GM18507 (cell line): ENCODE data around the gene NLK.
A peak's percentile ranks its signal among the peaks of the same experiment; 100 is the strongest.
"Not testable (repeated sequence)": the region's sequence is repeated elsewhere in the genome, so short reads cannot be mapped to it uniquely, and the experiment has no call there.

Source experiments
- DNase-seq: peaks from one replicate; pipeline ENCODE4 v3.0.0; 2011; ENCODE audit warnings: low read depth; ENCODE audit not compliant: insufficient read length; ENCODE audit errors: extremely low spot score
- FAIRE-seq: peaks from 2 replicates; lab custom pipeline; 2011; peaks lifted over from hg19 to GRCh38; lab: Jason Lieb, UNC

NLK gene

DNA sequence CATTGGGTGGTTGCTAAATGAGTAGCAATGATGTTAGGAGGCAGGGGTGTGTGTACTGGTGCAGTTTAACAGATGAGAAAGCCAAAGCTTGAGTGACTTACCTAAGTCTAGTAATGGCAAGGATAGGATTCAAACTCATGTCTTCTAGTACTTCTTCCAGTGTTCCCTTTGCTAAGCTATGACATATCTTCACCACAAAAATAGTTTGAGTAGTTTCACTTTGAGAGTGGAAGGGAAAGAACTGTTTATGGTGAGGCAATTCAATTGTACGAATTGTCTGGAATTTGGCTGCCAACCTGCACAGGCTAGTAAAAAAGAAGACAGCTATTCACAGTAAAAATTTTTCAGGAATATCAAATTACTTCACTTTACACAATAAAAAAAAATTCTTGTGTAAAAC lies 138.0 kb downstream of the NLK start:
- no peak for FAIRE-seq
- no peak for DNase-seq

- no peak for FAIRE-seq
Measured at GRCh38 chr17:28181568-28181967, 139.1 kb downstream of the NLK start.

GRCh38 chr17:28182559-28182958 lies 140.1 kb downstream of the NLK start:
- FAIRE-seq = no peak
- DNase-seq = no peak

More at GRCh38 chr17:28181568-28181967, 139.1 kb downstream of the NLK start:
- no peak for DNase-seq

DNA sequence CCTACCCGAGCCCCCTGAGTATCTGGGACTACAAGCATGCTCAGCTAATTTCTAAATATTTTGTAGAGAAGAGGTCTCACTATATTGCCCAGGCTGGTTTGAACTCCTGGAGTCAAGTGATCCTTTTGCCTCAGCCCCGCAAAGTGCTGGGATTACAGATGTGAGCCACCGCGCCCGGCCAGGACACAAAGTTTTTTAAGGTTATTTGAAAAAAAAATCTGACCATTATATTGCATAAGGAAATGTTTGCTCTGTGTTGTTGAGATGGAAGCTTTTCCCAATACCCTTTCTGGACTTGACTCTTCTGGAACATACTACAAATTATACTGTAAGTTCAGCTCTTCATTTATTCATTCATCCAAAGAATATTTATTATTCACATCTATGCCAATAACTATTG lies 143.2 kb downstream of the NLK start:
- DNase-seq = no peak
- no peak for FAIRE-seq

DNA sequence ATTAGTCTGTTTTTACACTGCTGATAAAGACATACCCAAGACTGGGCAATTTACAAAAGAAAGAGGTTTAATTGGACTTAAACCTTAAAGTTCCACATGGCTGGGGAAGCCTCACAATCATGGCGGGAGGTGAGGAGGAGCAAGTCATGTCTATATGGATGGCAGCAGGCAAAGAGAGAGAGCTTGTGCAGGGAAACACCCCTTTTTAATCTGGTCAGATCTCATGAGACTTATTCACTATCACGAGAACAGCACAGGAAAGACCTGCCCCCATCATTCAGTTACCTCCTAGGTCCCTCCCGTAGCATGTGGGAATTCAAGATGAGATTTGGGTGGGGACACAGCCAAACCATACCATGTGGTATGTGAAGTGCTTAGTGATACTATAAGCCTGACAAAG lies 144.0 kb downstream of the NLK start:
- not testable (repeated sequence) for DNase-seq, FAIRE-seq

GRCh38 chr17:28187931-28188330 lies 145.5 kb downstream of the NLK start:
- DNase-seq (no peak), FAIRE-seq (no peak)

- no peak for DNase-seq
- no peak for FAIRE-seq
Measured at GRCh38 chr17:28188841-28189263, 146.4 kb downstream of the NLK start.

DNA sequence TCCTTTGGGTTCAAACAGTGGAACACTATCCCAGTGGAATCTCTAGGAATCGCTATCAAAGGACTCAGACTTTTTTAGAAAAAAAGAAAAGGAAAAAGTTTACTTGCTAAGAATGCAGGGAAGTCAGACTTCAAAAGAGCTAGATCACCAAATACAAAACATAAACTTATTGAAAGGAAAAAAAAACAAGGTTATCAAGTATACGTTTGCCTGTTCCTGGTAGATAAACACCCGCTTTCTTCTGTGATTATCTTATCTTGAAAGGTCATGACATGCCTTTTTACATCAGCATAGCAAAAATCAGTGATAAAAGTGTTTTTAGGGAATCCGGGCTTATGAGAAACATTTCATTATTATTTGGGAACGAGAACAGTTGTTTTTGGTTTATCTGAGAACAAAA lies 147.2 kb downstream of the NLK start:
- DNase-seq = no peak
- FAIRE-seq = no peak

DNA sequence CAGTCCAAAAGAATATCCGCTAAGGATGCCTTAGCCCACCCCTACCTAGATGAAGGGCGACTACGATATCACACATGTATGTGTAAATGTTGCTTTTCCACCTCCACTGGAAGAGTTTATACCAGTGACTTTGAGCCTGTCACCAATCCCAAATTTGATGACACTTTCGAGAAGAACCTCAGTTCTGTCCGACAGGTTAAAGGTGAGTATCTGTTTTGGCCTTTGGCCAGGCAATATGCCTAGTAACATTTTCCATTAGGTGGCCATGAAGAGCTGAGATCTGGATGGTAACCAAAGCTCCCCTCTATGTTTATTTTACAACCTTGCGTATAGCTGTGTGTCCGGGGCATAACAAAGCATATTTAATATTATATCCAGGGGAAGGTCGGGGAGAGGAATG lies 148.5 kb downstream of the NLK start:
- DNase-seq (no peak), FAIRE-seq (no peak)

GRCh38 chr17:28193241-28193640 lies 150.8 kb downstream of the NLK start:
- no peak for DNase-seq
- FAIRE-seq = no peak

GRCh38 chr17:28194382-28194781 lies 151.9 kb downstream of the NLK start:
- DNase-seq (no peak), FAIRE-seq (no peak)

- FAIRE-seq = no peak
- no peak for DNase-seq
Measured at GRCh38 chr17:28196636-28197035, 154.2 kb downstream of the NLK start.

DNA sequence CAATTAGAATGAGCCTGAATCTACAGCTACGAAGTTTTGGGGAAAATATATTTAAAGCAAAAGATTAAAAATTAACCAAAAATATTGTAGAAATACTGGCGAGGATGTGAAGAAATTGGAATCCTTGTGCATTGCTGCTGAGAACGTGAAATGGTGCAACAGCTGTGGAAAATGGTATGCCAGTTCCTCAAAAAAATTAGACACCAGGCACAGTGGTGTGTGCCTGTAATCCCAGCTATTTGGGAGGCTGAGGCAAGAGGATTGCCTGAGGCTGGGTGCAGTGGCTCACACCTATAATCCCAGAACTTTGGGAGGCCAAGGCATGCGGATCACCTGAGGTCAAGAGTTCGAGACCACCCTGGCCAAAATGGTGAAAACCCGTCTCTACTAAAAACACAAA lies 156.6 kb downstream of the NLK start:
- DNase-seq (no peak), FAIRE-seq (no peak)

DNA sequence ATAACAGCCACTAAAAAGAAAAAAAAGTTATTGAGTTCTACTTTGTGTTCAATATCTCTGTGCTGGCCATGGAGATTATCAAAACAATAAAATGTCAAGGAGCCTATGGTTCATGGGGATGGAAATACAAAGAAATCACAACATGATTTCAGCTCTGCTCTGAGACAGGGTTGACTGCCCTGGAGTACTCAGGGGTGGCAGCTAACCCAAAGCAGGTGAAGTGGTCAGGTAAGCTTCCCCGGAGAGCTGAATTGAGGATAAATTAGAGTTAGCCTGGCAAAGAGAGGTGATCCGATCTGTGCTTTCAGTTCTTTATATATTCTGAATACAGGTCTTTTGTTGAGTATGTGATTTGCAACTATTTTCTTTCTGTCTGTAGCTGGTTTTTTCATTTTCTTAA lies 157.3 kb downstream of the NLK start:
- DNase-seq = no peak
- FAIRE-seq = no peak

DNA sequence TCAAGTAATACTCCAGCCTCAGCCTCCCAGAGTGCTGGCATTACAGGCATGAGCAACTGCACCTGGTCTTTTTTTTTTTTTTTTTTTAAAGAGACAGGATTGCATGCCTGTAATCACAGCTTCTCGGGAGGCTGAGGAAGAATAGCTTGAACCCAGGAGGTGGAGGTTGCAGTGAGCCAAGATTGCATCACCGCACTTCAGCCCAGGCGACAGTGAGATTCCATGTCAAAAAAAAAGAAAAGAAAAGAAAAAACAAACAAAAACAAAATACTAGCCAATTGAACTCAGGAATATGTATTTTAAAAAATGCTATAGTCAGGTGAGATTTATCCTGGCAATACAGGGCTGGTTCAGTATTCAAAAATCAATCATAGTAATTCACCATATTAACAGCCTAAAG lies 158.8 kb downstream of the NLK start:
- no peak for DNase-seq
- FAIRE-seq = no peak

GRCh38 chr17:28204244-28204643 lies 161.8 kb downstream of the NLK start:
- FAIRE-seq = no peak

GRCh38 chr17:28204751-28205150 lies 162.3 kb downstream of the NLK start:
- no peak for DNase-seq
- FAIRE-seq = peak; percentile 26

More at GRCh38 chr17:28204244-28204643, 161.8 kb downstream of the NLK start:
- DNase-seq = no peak

DNA sequence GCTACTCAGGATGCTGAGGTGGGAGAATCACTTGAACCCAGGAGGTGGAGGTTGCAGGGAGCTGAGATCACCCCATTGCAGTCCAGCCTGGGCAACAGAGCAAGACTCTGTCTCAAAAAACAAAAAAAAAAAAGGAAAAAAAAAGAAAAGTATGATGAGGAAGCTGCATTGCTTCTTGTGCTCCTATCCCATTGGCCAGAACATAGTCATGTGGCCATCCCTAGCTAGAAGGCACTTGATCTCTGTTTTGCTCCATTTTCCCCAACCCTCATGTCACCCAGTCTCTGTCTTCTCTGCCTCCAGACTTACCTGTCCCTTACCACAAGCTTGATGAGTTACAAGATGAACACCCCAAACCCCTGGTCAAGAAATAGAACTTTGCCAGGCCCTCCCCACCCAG lies 163.8 kb downstream of the NLK start:
- no peak for DNase-seq
- FAIRE-seq = no peak

GRCh38 chr17:28211811-28212210 lies 169.3 kb downstream of the NLK start:
- FAIRE-seq = no peak
- DNase-seq = no peak

- not testable (repeated sequence) for DNase-seq, FAIRE-seq
Measured at GRCh38 chr17:28213578-28213977, 171.1 kb downstream of the NLK start.

GRCh38 chr17:28216052-28216451 lies 173.6 kb downstream of the NLK start:
- FAIRE-seq = no peak
- no peak for DNase-seq

DNA sequence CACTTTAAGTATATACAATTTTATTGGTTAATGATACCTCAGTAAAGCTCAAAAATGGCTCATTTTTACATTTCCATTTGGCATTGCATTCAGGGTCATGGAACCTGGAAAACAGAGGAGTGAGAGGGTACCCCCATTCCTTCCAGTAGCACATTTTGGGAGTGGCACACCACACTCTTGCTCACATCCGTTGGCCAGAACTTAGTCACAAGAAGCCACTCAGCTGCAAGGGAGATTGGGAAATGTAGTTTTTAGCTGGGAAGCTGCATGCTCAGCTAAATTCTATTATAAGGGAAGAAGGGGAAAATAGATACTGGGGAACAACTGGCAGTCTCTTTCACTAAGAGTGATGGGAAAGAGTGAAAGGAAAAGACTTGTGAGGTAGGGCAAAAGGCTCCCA lies 174.1 kb downstream of the NLK start:
- DNase-seq (no peak), FAIRE-seq (no peak)
